ENCODE data around the gene ZNF681.

DNA sequence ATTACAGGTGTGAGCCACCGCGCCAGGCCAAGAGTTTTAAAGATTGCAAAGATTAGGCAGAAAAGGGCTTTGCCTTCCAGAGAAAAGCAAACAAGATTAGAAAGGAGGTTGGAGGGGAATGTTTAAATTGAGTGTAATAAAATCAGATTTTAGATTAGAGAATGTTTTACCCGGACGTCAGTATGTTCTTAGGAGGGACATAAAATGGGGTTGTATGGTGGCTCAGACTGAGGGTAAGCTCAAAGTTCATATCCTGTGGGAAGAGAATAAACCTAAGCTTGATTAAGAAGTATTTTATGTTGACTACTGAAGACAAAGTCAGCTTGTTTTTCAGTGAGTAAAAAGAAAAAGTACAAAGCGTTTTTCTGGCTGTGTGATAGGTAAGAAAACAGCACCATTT lies 34.1 kb upstream of the ZNF681 start:
- TF ChIP-seq POLR2A (IDR thresholded peaks at IDR 0.05) = no peak
- TF ChIP-seq, protein P1, sequence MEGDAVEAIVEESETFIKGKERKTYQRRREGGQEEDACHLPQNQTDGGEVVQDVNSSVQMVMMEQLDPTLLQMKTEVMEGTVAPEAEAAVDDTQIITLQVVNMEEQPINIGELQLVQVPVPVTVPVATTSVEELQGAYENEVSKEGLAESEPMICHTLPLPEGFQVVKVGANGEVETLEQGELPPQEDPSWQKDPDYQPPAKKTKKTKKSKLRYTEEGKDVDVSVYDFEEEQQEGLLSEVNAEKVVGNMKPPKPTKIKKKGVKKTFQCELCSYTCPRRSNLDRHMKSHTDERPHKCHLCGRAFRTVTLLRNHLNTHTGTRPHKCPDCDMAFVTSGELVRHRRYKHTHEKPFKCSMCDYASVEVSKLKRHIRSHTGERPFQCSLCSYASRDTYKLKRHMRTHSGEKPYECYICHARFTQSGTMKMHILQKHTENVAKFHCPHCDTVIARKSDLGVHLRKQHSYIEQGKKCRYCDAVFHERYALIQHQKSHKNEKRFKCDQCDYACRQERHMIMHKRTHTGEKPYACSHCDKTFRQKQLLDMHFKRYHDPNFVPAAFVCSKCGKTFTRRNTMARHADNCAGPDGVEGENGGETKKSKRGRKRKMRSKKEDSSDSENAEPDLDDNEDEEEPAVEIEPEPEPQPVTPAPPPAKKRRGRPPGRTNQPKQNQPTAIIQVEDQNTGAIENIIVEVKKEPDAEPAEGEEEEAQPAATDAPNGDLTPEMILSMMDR (IDR thresholded peaks at IDR 0.05) = no peak

Data from uterus (tissue), 2 donors.